ENCODE data around the gene HSDL1. TPM values are rescaled to one million over a fixed set of nuclear protein-coding genes. Genes with fewer than 3 reads are reported as not detected.

The HSDL1 gene
- polyA plus RNA-seq, 1 experiment: 29.5 TPM

DNA sequence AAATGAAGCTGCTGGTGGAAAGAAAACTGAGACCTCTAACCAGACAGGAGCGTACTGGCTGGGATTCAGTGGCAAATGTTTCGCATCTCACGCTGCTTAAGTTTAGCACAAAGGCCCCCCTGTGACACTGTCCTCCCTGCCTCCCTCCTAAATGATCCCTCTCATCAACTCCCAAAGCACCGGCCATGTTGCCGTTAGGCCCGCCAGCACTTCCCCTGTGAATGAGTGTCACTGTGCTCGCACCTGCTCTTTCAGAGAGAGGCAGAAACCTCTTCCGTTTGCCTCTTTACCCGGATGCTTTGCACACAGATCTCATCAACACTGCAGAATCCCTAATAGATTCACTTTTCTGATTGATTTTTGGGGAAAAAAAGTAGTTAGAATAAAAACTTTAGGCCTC lies 54.8 kb downstream of the HSDL1 start:
- H3K9me3 ChIP-seq (ENCODE audit: control insufficient read depth, insufficient read depth, low read length): no peaks in the 10 kb centered on the region
- H3K4me3 ChIP-seq (ENCODE audit: low read depth, low read length): no peak overlapping the region
- ChIA-PET POLR2A (no interaction called here), CTCF (interaction anchor here (1.2 to 3.8 kb wide), 3 partner anchors 85 to 394 kb away, joined by 3 to 17 read pairs (median 8); partner anchors contain the start of gene TAF1C)
- TF ChIP-seq, protein P1, sequence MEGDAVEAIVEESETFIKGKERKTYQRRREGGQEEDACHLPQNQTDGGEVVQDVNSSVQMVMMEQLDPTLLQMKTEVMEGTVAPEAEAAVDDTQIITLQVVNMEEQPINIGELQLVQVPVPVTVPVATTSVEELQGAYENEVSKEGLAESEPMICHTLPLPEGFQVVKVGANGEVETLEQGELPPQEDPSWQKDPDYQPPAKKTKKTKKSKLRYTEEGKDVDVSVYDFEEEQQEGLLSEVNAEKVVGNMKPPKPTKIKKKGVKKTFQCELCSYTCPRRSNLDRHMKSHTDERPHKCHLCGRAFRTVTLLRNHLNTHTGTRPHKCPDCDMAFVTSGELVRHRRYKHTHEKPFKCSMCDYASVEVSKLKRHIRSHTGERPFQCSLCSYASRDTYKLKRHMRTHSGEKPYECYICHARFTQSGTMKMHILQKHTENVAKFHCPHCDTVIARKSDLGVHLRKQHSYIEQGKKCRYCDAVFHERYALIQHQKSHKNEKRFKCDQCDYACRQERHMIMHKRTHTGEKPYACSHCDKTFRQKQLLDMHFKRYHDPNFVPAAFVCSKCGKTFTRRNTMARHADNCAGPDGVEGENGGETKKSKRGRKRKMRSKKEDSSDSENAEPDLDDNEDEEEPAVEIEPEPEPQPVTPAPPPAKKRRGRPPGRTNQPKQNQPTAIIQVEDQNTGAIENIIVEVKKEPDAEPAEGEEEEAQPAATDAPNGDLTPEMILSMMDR (IDR thresholded peaks at IDR 0.05; ENCODE audit: low read depth, low read length): no peak
- no peak for DNase-seq (ENCODE audit: low read depth, low spot score)
- no peak overlapping the region for H3K27ac ChIP-seq (ENCODE audit: low read depth, low read length)
- H3K27me3 ChIP-seq (ENCODE audit: control insufficient read depth, insufficient read depth, low read length): no peaks in the 10 kb centered on the region

DNA sequence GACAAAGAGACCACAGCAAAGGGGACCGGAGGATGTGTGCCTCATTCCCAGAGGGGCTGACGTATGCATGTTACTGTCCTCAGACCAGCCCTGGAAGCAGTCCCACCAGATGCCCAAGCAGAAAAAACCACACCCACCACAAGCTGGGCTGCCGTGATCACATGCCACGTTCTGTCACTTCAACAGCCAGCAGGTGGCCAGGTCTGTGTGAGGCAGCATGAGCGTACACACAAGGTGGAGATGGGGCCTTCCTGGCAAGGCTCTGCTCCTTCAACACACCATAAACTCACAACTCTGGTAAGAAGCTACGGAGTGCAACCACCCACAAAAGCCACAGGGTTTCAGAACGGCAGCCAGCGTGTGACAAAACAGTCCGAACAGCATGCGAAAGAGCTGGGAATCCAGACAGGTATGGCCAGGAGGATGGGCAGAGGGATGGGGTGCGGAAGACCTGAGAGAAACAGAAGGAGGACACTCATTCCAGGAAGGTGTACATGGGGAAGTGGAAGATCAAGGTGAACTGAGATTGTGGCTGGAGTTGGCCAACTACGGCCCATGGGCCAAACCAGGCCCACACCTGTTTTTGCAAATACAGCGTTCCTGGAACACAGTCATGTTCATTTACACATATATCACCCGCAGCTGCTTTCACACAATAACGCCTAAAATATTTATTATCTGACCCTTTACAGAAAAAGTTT lies 56.1 kb downstream of the HSDL1 start:
- Histone ChIP-seq H3K27ac (ENCODE audit: low read depth, low read length) (no peak overlapping the region), H3K4me3 (ENCODE audit: low read depth, low read length) (no peak overlapping the region), H3K9me3 (ENCODE audit: control insufficient read depth, insufficient read depth, low read length) (no peaks in the 10 kb centered on the region), H3K27me3 (ENCODE audit: control insufficient read depth, insufficient read depth, low read length) (no peaks in the 10 kb centered on the region)
- TF ChIP-seq, protein P1 (IDR thresholded peaks at IDR 0.05; ENCODE audit: low read depth, low read length): no peak
- POLR2A ChIA-PET: no interaction called here
- no peak for DNase-seq (ENCODE audit: low read depth, low spot score)
- CTCF ChIA-PET: interaction anchor here (1.9 to 3.8 kb wide), 2 partner anchors 87 to 98 kb away, joined by 8 to 17 read pairs; partner anchors contain the start of gene TAF1C

- no peak overlapping the region for H3K4me3 ChIP-seq (ENCODE audit: low read depth, low read length)
- H3K27me3 ChIP-seq (ENCODE audit: control insufficient read depth, insufficient read depth, low read length): no peaks in the 10 kb centered on the region
- no peak overlapping the region for H3K27ac ChIP-seq (ENCODE audit: low read depth, low read length)
- CTCF ChIA-PET: interaction anchor here (0.9 to 4.1 kb wide), 7 partner anchors 8 to 100 kb away, joined by 3 to 32 read pairs (median 5); no protein-coding TSS in a partner anchor
- POLR2A ChIA-PET: no interaction called here
- TF ChIP-seq, protein P1 (IDR thresholded peaks at IDR 0.05; ENCODE audit: low read depth, low read length): no peak
- H3K9me3 ChIP-seq (ENCODE audit: control insufficient read depth, insufficient read depth, low read length): no peaks in the 10 kb centered on the region
- no peak for DNase-seq (ENCODE audit: low read depth, low spot score)
These were observed 57.4 kb downstream of the HSDL1 start for GRCh38 chr16:84087466-84088151.

- ChIA-PET CTCF (interaction anchor here (1.3 to 4.1 kb wide), 5 partner anchors 8 to 397 kb away, joined by 3 to 32 read pairs (median 7); no protein-coding TSS in a partner anchor), POLR2A (no interaction called here)
- TF ChIP-seq, protein P1 (IDR thresholded peaks at IDR 0.05; ENCODE audit: low read depth, low read length): no peak
- no peak overlapping the region for H3K4me3 ChIP-seq (ENCODE audit: low read depth, low read length)
- no peak overlapping the region for H3K27ac ChIP-seq (ENCODE audit: low read depth, low read length)
- no peaks in the 10 kb centered on the region for H3K27me3 ChIP-seq (ENCODE audit: control insufficient read depth, insufficient read depth, low read length)
- no peak for DNase-seq (ENCODE audit: low read depth, low spot score)
- no peaks in the 10 kb centered on the region for H3K9me3 ChIP-seq (ENCODE audit: control insufficient read depth, insufficient read depth, low read length)
These were observed 58.0 kb downstream of the HSDL1 start for GRCh38 chr16:84087001-84087400.

- H3K27ac ChIP-seq (ENCODE audit: low read depth, low read length): no peak overlapping the region
- POLR2A ChIA-PET: no interaction called here
- H3K9me3 ChIP-seq (ENCODE audit: control insufficient read depth, insufficient read depth, low read length): no peaks in the 10 kb centered on the region
- CTCF ChIA-PET: interaction anchor here (1.1 to 4.2 kb wide), 6 partner anchors 21 to 398 kb away, joined by 4 to 32 read pairs (median 16); partner anchors contain the start of gene TAF1C
- no peaks in the 10 kb centered on the region for H3K27me3 ChIP-seq (ENCODE audit: control insufficient read depth, insufficient read depth, low read length)
- TF ChIP-seq, protein P1 (IDR thresholded peaks at IDR 0.05; ENCODE audit: low read depth, low read length): no peak
- H3K4me3 ChIP-seq (ENCODE audit: low read depth, low read length): no peak overlapping the region
- no peak for DNase-seq (ENCODE audit: low read depth, low spot score)
These were observed 58.6 kb downstream of the HSDL1 start for GRCh38 chr16:84086341-84086740.

Measured in AG04450 (cell line).